ENCODE results near the gene RACK1.

RACK1 gene

GRCh38 chr5:181193656-181194055 is 50.0 kb downstream of the RACK1 start:
- no peak for DNase-seq

GRCh38 chr5:181192337-181193046 is 51.2 kb downstream of the RACK1 start:
- DNase-seq = no peak

GRCh38 chr5:181191526-181192336 is 52.0 kb downstream of the RACK1 start:
- DNase-seq = peak; percentile 94

- no peak for DNase-seq
Observed at GRCh38 chr5:181190711-181191525, 52.8 kb downstream of the RACK1 start.

- no peak for DNase-seq
Observed at GRCh38 chr5:181189962-181190710, 53.6 kb downstream of the RACK1 start.

- no peak for DNase-seq
Observed at GRCh38 chr5:181189363-181189961, 54.2 kb downstream of the RACK1 start.

- peak; percentile 67 for DNase-seq
Observed at GRCh38 chr5:181188700-181189362, 54.9 kb downstream of the RACK1 start.

GRCh38 chr5:181187500-181188213 is 56.0 kb downstream of the RACK1 start:
- no peak for DNase-seq

GRCh38 chr5:181186986-181187499 is 56.7 kb downstream of the RACK1 start:
- DNase-seq = no peak
